ENCODE measurements around the gene C1QTNF8. TPM values are rescaled to one million over a fixed set of nuclear protein-coding genes. Genes with fewer than 3 reads are reported as not detected.

Gene C1QTNF8
- total RNA-seq, 2 experiments from 2014 or later: not detected

DNA sequence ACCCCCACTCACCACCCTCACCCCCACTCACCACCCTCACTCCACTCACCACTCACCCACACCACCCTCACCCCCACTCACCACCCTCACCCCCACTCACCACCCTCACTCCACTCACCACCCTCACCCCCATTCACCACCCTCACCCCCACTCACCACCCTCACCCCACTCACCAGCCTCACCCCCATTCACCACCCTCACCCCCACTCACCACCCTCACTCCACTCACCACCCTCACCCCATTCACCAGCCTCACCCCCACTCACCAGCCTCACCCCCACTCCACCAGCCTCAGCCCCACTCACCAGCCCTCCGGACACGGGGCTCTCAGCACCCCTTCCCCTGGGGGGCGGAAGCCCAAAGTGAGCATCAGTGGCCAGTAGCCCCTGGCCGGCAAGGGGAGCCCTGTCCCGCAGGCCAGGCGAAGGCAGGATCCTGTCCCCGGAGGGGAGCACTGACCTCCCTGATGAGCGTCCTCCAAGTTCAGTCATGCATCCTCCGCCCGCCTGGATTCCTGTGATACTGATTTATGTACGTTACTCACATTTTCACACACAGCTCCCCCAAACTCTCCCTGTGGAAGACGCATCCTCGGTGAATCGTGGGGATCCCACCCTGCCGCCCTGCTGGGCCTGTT, 18.0 kb upstream of the C1QTNF8 start:
- no peaks in the 10 kb centered on the region for H3K9me2 ChIP-seq (ENCODE audit: insufficient read depth, low read length)
- H4K20me1 ChIP-seq (ENCODE audit: insufficient read depth, low read length): no peaks in the 10 kb centered on the region
- BruUV-seq (replicated peaks): no TSS peak
- H3K79me2 ChIP-seq (ENCODE audit: insufficient read depth, low read depth, low read length): no peaks in the 10 kb centered on the region
- H3K4me1 ChIP-seq (ENCODE audit: insufficient read depth, low read length, poor library complexity, severe bottlenecking): no peaks in the 10 kb centered on the region
- H3K9me3 ChIP-seq (ENCODE audit: low read length): no peaks in the 10 kb centered on the region
- TF ChIP-seq, protein P1, sequence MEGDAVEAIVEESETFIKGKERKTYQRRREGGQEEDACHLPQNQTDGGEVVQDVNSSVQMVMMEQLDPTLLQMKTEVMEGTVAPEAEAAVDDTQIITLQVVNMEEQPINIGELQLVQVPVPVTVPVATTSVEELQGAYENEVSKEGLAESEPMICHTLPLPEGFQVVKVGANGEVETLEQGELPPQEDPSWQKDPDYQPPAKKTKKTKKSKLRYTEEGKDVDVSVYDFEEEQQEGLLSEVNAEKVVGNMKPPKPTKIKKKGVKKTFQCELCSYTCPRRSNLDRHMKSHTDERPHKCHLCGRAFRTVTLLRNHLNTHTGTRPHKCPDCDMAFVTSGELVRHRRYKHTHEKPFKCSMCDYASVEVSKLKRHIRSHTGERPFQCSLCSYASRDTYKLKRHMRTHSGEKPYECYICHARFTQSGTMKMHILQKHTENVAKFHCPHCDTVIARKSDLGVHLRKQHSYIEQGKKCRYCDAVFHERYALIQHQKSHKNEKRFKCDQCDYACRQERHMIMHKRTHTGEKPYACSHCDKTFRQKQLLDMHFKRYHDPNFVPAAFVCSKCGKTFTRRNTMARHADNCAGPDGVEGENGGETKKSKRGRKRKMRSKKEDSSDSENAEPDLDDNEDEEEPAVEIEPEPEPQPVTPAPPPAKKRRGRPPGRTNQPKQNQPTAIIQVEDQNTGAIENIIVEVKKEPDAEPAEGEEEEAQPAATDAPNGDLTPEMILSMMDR (conservative IDR thresholded peaks at IDR 0.05; ENCODE audit: low read length): no peak
- no peaks in the 10 kb centered on the region for H3K36me3 ChIP-seq (ENCODE audit: insufficient read depth, low read length)
- no peak overlapping the region for H3K4me3 ChIP-seq (ENCODE audit: low read depth, low read length, poor library complexity, severe bottlenecking)
- intact Hi-C loops (cut with micrococcal nuclease; ENCODE audit: unreplicated experiment): no loop called here
- POLR2A ChIA-PET: no interaction called here
- no peak for DNase-seq (ENCODE audit: low spot score)
- no peak overlapping the region for H3K27ac ChIP-seq (ENCODE audit: low read depth, low read length, poor library complexity, severe bottlenecking)
- CTCF ChIA-PET (ENCODE audit: unreplicated experiment): no interaction called here
- H3K4me2 ChIP-seq (ENCODE audit: low read length): no peak overlapping the region
- no peak overlapping the region for H2AFZ ChIP-seq (ENCODE audit: low read length)

DNA sequence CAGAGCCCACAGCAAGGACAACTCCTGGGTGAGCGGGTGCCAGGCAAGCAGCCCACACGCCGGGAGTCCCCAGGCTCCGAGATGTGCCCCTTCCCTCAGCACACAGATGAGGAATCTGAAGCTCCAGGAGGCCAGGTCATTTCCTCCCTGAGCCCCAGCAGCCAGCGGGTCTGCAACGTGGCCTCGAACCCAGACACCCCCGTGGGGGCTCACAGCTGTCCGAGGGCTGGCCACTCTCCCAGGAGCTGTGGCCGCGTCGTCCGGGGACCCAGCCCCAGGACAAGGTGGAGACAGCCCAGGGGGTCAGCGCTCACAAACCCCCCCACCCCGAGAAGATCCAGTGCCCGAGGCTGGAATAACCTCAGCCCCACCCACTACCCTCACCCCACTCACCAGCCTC, 17.4 kb upstream of the C1QTNF8 start:
- ChIA-PET POLR2A (no interaction called here), CTCF (ENCODE audit: unreplicated experiment) (no interaction called here)
- Histone ChIP-seq H3K4me1 (ENCODE audit: insufficient read depth, low read length, poor library complexity, severe bottlenecking) (no peaks in the 10 kb centered on the region), H4K20me1 (ENCODE audit: insufficient read depth, low read length) (no peaks in the 10 kb centered on the region), H3K9me2 (ENCODE audit: insufficient read depth, low read length) (no peaks in the 10 kb centered on the region), H2AFZ (ENCODE audit: low read length) (no peak overlapping the region), H3K79me2 (ENCODE audit: insufficient read depth, low read depth, low read length) (no peaks in the 10 kb centered on the region), H3K27ac (ENCODE audit: low read depth, low read length, poor library complexity, severe bottlenecking) (no peak overlapping the region), H3K4me3 (ENCODE audit: low read depth, low read length, poor library complexity, severe bottlenecking) (no peak overlapping the region), H3K36me3 (ENCODE audit: insufficient read depth, low read length) (no peaks in the 10 kb centered on the region), H3K9me3 (ENCODE audit: low read length) (no peaks in the 10 kb centered on the region), H3K4me2 (ENCODE audit: low read length) (no peak overlapping the region)
- no TSS peak for BruUV-seq (replicated peaks)
- TF ChIP-seq, protein P1 (conservative IDR thresholded peaks at IDR 0.05; ENCODE audit: low read length): no peak
- no peak for TF ChIP-seq EZH2phosphoT487 (IDR thresholded peaks at IDR 0.05; ENCODE audit: borderline replicate concordance, low read depth, low read length)
- no peak for DNase-seq (ENCODE audit: low spot score)
- intact Hi-C loops (cut with micrococcal nuclease; ENCODE audit: unreplicated experiment): no loop called here

GRCh38 chr16:1112506-1113184, 16.6 kb upstream of the C1QTNF8 start:
- CTCF ChIA-PET (ENCODE audit: unreplicated experiment): no interaction called here
- BruUV-seq (replicated peaks): no TSS peak

More at GRCh38 chr16:1112506-1113184, 16.6 kb upstream of the C1QTNF8 start:
- POLR2A ChIA-PET: no interaction called here
- TF ChIP-seq, protein P1 (conservative IDR thresholded peaks at IDR 0.05; ENCODE audit: low read length): no peak
- no peak for TF ChIP-seq EZH2phosphoT487 (IDR thresholded peaks at IDR 0.05; ENCODE audit: borderline replicate concordance, low read depth, low read length)
- Histone ChIP-seq H3K9me2 (ENCODE audit: insufficient read depth, low read length) (no peaks in the 10 kb centered on the region), H3K27ac (ENCODE audit: low read depth, low read length, poor library complexity, severe bottlenecking) (no peak overlapping the region), H3K79me2 (ENCODE audit: insufficient read depth, low read depth, low read length) (no peaks in the 10 kb centered on the region), H3K4me1 (ENCODE audit: insufficient read depth, low read length, poor library complexity, severe bottlenecking) (no peaks in the 10 kb centered on the region), H4K20me1 (ENCODE audit: insufficient read depth, low read length) (no peaks in the 10 kb centered on the region), H3K4me3 (ENCODE audit: low read depth, low read length, poor library complexity, severe bottlenecking) (no peak overlapping the region), H2AFZ (ENCODE audit: low read length) (no peak overlapping the region), H3K9me3 (ENCODE audit: low read length) (no peaks in the 10 kb centered on the region), H3K36me3 (ENCODE audit: insufficient read depth, low read length) (no peaks in the 10 kb centered on the region), H3K4me2 (ENCODE audit: low read length) (no peak overlapping the region)
- DNase-seq (ENCODE audit: low spot score): no peak
- intact Hi-C loops (cut with micrococcal nuclease; ENCODE audit: unreplicated experiment): no loop called here
